Measurements from ENCODE around the gene USF1.

Gene USF1

DNA sequence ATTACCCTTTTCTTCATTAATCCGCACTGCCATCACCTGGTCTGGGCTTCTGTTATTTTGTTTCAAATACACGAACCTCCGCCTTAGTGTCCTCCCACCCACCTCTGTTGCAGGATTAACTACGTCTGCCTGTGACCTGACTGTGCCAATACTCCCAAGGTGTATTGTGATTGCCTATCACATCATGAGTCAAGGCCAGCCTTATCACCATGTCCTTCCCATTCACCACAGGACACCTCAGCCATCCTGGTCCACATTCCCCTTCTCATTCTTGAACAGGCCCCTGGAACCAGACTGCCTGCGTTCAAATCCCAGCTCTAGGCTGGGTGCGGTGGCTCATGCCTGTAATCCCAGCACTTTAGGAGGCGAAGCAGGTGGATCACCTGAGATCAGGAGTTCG, 39.2 kb downstream of the USF1 start:
- no peak for ATAC-seq
- TF ChIP-seq GLIS3 (CRISPR knock-in tag; IDR thresholded peaks at IDR 0.05) (no peak), SNAI2 (CRISPR knock-in tag; IDR thresholded peaks at IDR 0.05) (no peak), TOX (CRISPR knock-in tag; IDR thresholded peaks at IDR 0.05; ENCODE audit: borderline replicate concordance) (no peak), ZNF70 (CRISPR knock-in tag; IDR thresholded peaks at IDR 0.05) (no peak), TCF4 (CRISPR knock-in tag; IDR thresholded peaks at IDR 0.05; ENCODE audit: borderline replicate concordance) (no peak), OSR1 (CRISPR knock-in tag; IDR thresholded peaks at IDR 0.05) (no peak), ZFP3 (CRISPR knock-in tag; IDR thresholded peaks at IDR 0.05) (no peak), PPARA (CRISPR knock-in tag; IDR thresholded peaks at IDR 0.05; ENCODE audit: borderline replicate concordance) (no peak)
- TF ChIP-seq, protein P1, sequence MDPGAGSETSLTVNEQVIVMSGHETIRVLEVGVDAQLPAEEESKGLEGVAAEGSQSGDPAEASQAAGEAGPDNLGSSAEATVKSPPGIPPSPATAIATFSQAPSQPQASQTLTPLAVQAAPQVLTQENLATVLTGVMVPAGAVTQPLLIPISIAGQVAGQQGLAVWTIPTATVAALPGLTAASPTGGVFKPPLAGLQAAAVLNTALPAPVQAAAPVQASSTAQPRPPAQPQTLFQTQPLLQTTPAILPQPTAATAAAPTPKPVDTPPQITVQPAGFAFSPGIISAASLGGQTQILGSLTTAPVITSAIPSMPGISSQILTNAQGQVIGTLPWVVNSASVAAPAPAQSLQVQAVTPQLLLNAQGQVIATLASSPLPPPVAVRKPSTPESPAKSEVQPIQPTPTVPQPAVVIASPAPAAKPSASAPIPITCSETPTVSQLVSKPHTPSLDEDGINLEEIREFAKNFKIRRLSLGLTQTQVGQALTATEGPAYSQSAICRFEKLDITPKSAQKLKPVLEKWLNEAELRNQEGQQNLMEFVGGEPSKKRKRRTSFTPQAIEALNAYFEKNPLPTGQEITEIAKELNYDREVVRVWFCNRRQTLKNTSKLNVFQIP (CRISPR knock-in tag; IDR thresholded peaks at IDR 0.05; ENCODE audit: borderline replicate concordance, low read depth): no peak
- TF ChIP-seq, protein P2, sequence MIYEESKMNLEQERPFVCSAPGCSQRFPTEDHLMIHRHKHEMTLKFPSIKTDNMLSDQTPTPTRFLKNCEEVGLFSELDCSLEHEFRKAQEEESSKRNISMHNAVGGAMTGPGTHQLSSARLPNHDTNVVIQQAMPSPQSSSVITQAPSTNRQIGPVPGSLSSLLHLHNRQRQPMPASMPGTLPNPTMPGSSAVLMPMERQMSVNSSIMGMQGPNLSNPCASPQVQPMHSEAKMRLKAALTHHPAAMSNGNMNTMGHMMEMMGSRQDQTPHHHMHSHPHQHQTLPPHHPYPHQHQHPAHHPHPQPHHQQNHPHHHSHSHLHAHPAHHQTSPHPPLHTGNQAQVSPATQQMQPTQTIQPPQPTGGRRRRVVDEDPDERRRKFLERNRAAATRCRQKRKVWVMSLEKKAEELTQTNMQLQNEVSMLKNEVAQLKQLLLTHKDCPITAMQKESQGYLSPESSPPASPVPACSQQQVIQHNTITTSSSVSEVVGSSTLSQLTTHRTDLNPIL (CRISPR knock-in tag; IDR thresholded peaks at IDR 0.05; ENCODE audit: low read depth): no peak
- TF ChIP-seq, protein P3, sequence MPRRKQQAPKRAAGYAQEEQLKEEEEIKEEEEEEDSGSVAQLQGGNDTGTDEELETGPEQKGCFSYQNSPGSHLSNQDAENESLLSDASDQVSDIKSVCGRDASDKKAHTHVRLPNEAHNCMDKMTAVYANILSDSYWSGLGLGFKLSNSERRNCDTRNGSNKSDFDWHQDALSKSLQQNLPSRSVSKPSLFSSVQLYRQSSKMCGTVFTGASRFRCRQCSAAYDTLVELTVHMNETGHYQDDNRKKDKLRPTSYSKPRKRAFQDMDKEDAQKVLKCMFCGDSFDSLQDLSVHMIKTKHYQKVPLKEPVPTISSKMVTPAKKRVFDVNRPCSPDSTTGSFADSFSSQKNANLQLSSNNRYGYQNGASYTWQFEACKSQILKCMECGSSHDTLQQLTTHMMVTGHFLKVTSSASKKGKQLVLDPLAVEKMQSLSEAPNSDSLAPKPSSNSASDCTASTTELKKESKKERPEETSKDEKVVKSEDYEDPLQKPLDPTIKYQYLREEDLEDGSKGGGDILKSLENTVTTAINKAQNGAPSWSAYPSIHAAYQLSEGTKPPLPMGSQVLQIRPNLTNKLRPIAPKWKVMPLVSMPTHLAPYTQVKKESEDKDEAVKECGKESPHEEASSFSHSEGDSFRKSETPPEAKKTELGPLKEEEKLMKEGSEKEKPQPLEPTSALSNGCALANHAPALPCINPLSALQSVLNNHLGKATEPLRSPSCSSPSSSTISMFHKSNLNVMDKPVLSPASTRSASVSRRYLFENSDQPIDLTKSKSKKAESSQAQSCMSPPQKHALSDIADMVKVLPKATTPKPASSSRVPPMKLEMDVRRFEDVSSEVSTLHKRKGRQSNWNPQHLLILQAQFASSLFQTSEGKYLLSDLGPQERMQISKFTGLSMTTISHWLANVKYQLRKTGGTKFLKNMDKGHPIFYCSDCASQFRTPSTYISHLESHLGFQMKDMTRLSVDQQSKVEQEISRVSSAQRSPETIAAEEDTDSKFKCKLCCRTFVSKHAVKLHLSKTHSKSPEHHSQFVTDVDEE (CRISPR knock-in tag; IDR thresholded peaks at IDR 0.05): no peak

DNA sequence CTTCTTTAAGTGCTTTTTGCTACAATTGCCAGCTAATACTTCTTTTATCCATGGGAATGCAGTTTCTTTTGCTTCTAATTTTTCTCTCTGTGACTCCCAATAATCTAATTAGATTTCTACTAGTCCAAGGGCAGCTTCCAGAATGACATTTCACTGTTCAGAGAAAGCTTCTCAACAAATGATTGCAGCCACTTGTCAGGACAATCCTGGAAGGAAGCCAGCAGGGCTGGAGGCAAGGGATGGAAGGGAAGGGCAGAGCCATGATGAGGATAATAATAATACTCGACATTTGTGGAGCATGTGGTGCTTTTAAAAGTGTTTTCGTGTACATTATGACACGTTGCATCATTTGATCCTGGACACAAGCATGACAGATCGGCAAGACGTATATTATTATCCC, 44.3 kb downstream of the USF1 start:
- ATAC-seq: no peak
- TF ChIP-seq SNAI2 (CRISPR knock-in tag; IDR thresholded peaks at IDR 0.05): no peak
- TF ChIP-seq ISL1 (CRISPR knock-in tag; IDR thresholded peaks at IDR 0.05): no peak
- TF ChIP-seq, protein P1 (CRISPR knock-in tag; IDR thresholded peaks at IDR 0.05; ENCODE audit: borderline replicate concordance, low read depth): no peak
- TF ChIP-seq ARNTL (CRISPR knock-in tag; IDR thresholded peaks at IDR 0.05; ENCODE audit: borderline replicate concordance, low read depth): no peak
- no peak for TF ChIP-seq ESRRG (CRISPR knock-in tag; IDR thresholded peaks at IDR 0.05)
- TF ChIP-seq PATZ1 (CRISPR knock-in tag; IDR thresholded peaks at IDR 0.05; ENCODE audit: borderline replicate concordance): no peak
- TF ChIP-seq, protein P3 (CRISPR knock-in tag; IDR thresholded peaks at IDR 0.05): no peak
- TF ChIP-seq TCF4 (CRISPR knock-in tag; IDR thresholded peaks at IDR 0.05; ENCODE audit: borderline replicate concordance): no peak
- TF ChIP-seq, protein P2 (CRISPR knock-in tag; IDR thresholded peaks at IDR 0.05; ENCODE audit: low read depth): no peak
- no peak for TF ChIP-seq ZNF8 (CRISPR knock-in tag; IDR thresholded peaks at IDR 0.05)
- no peak for TF ChIP-seq TOX (CRISPR knock-in tag; IDR thresholded peaks at IDR 0.05; ENCODE audit: borderline replicate concordance)
- TF ChIP-seq ZC3H10 (CRISPR knock-in tag; IDR thresholded peaks at IDR 0.05): no peak
- no peak for TF ChIP-seq ZFP30 (CRISPR knock-in tag; IDR thresholded peaks at IDR 0.05)
